ENCODE data around the gene HOXA11. TPM values are rescaled to one million over a fixed set of nuclear protein-coding genes. Genes with fewer than 3 reads are reported as not detected.

Gene HOXA11
- total and polyA plus RNA-seq, 10 of the 15 experiments (the other 5 are each of a cell fraction or from before 2014, with no cell fraction given), result not detected

DNA sequence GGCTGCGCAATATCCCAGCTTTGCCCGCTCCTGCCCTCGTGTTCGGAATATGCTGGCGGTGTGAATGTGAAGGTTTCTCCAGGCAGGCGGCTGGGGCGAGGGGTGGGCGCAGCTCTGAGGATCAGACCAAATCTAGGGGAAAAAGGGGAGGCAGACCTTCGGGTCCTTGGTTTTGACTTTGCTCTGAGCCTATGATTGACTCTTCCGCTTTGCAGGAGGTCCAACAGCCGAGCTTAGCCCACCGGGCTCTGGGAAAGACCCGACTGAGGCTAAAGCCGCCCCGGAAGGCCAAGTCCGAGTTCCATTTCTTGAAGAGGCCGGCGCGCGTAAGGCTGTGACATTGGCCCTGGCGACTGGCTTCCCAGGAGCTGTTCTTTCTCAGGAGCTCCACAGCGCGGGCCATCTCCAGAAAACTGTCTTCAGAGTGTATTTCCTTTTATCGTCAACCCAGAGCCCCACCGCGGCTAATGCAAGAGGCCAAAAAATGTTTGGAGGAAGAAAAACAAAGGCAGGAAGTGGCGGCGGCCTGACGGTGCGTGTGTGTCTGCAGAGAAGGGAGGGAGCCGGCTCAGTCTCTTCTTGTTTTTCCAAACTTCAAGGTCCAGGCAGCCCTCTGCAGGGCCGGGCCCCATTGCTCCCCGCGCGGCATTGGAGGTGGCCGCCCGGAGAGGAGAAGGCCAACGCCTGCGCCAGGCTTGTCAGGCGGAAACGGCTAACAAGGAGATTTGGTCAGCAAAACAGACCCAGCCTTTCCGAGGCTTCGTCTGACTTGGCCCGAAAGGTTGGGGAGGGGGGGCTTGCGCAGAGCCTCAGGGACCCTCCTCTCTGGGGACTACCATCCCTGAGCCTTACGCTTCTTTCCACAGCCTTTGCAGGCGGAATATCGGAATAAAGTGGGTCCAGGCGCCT lies 3.6 kb upstream of the HOXA11 start:
- Histone ChIP-seq H3K27ac (ENCODE audit: control insufficient read depth, insufficient read depth) (no peak overlapping the region), H3K9me3 (replicated peaks; ENCODE audit: control insufficient read depth, insufficient read depth, low read length) (no peaks in the 10 kb centered on the region; the same call in 2 of the 3 replicates), H4K20me1 (ENCODE audit: control insufficient read depth, insufficient read depth) (0 out of 2 replicates have a peak, but pooled peaks cover 3% of the 10 kb centered on the region), H3K27me3 (replicated peaks in 1 of 2; ENCODE audit: control insufficient read depth in 2 of 2, insufficient read depth in 2 of 2, low read length in 1 of 2) (peaks cover 41 to 51% of the 10 kb centered on the region in 2 experiments), H3K79me2 (ENCODE audit: control insufficient read depth, insufficient read depth, low read length) (no peaks in the 10 kb centered on the region), H3K4me3 (no peak overlapping the region), H3K9ac (ENCODE audit: control insufficient read depth, insufficient read depth, low read length) (no peak overlapping the region), H3K36me3 (ENCODE audit: control insufficient read depth in 2 of 2, insufficient read depth in 2 of 2, low read length in 1 of 2) (no peaks in the 10 kb centered on the region), H3K4me2 (ENCODE audit: control insufficient read depth, insufficient read depth) (no peak overlapping the region), H2AFZ (ENCODE audit: control insufficient read depth, low read depth, low read length) (no peak overlapping the region), H3K4me1 (ENCODE audit: control insufficient read depth, insufficient read depth, low read length) (no peaks in the 10 kb centered on the region)
- POLR2A ChIA-PET, result no interaction called here
- in situ Hi-C loops (cut with MboI) (no loop called here), intact Hi-C loops (cut with micrococcal nuclease; ENCODE audit: unreplicated experiment) (no loop called here)
- DNase-seq (ENCODE audit: low read depth, low spot score) (no peak), FAIRE-seq (no peak), ATAC-seq (no peak)
- CTCF ChIA-PET, result interaction anchor here (0.7 kb wide), 1 partner anchor 9 kb away, joined by 3 read pairs; no protein-coding TSS in a partner anchor
- SMC1A ChIA-PET (ENCODE audit: uncharacterized antibody, unreplicated experiment), result interaction anchor here (0.6 kb wide), 1 partner anchor 590 kb away, joined by 3 read pairs; no protein-coding TSS in a partner anchor
- WGBS (ENCODE audit: insufficient coverage, insufficient replicate concordance, low lambda C conversion rate, missing lambda C conversion rate), result 21% methylated on average over 46 of the region's 49 CpGs
- RAD21 ChIA-PET (ENCODE audit: unreplicated experiment), result no interaction called here
- no TSS peak for BruUV-seq (replicated peaks)
- TF ChIP-seq, protein P1, sequence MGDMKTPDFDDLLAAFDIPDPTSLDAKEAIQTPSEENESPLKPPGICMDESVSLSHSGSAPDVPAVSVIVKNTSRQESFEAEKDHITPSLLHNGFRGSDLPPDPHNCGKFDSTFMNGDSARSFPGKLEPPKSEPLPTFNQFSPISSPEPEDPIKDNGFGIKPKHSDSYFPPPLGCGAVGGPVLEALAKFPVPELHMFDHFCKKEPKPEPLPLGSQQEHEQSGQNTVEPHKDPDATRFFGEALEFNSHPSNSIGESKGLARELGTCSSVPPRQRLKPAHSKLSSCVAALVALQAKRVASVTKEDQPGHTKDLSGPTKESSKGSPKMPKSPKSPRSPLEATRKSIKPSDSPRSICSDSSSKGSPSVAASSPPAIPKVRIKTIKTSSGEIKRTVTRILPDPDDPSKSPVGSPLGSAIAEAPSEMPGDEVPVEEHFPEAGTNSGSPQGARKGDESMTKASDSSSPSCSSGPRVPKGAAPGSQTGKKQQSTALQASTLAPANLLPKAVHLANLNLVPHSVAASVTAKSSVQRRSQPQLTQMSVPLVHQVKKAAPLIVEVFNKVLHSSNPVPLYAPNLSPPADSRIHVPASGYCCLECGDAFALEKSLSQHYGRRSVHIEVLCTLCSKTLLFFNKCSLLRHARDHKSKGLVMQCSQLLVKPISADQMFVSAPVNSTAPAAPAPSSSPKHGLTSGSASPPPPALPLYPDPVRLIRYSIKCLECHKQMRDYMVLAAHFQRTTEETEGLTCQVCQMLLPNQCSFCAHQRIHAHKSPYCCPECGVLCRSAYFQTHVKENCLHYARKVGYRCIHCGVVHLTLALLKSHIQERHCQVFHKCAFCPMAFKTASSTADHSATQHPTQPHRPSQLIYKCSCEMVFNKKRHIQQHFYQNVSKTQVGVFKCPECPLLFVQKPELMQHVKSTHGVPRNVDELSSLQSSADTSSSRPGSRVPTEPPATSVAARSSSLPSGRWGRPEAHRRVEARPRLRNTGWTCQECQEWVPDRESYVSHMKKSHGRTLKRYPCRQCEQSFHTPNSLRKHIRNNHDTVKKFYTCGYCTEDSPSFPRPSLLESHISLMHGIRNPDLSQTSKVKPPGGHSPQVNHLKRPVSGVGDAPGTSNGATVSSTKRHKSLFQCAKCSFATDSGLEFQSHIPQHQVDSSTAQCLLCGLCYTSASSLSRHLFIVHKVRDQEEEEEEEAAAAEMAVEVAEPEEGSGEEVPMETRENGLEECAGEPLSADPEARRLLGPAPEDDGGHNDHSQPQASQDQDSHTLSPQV (IDR thresholded peaks at IDR 0.05), result no peak
- TF ChIP-seq TCF12 (IDR thresholded peaks at IDR 0.05; ENCODE audit: low read depth, low read length) (no peak), NR2C2 (IDR thresholded peaks at IDR 0.05; ENCODE audit: borderline replicate concordance, control insufficient read depth, insufficient read length, low read depth) (no peak), CBX5 (IDR thresholded peaks at IDR 0.05; ENCODE audit: low read depth) (no peak), TCF3 (IDR thresholded peaks at IDR 0.05; ENCODE audit: borderline replicate concordance, insufficient read depth, low read depth, low read length) (no peak), NR2F1 (conservative IDR thresholded peaks at IDR 0.05) (no peak), MYB (IDR thresholded peaks at IDR 0.05; ENCODE audit: borderline replicate concordance, low read depth, low read length) (no peak)
